Testis (tissue), 3 donors: Measurements from ENCODE around the gene ABCC12. TPM values are rescaled to one million over a fixed set of nuclear protein-coding genes. Genes with fewer than 3 reads are reported as not detected.
"Not testable (repeated sequence)": the region's sequence is repeated elsewhere in the genome, so short reads cannot be mapped to it uniquely, and the experiment has no call there.

Experiments
- DNase-seq: peaks from one replicate; pipeline ENCODE4 v3.0.0-alpha.2; 2019
- H3K27ac ChIP-seq, 2 donors: fragments of 200-600 bp; sonication (generic); one replicate each; pipeline ENCODE4 v1.5.1; 2019
- H3K27me3 ChIP-seq: fragments of 200-600 bp; sonication (generic); one replicate; pipeline ENCODE4 v1.5.1; 2019
- H3K36me3 ChIP-seq: fragments of 200-600 bp; sonication (generic); one replicate; pipeline ENCODE4 v1.5.1; 2017; ENCODE audit warnings: low read depth; ENCODE audit errors: missing control alignments
- H3K4me1 ChIP-seq: fragments of 200-600 bp; sonication (generic); one replicate; pipeline ENCODE4 v1.5.1; 2019
- H3K4me3 ChIP-seq, 2 donors: fragments of 200-600 bp; sonication (generic); one replicate each; pipeline ENCODE4 v1.5.1; 2017 to 2019
- H3K9me3 ChIP-seq: fragments of 200-600 bp; sonication (generic); one replicate; pipeline ENCODE4 v1.5.1; 2017
- POLR2A ChIP-seq: fragments of 450-650 bp; IDR thresholded peaks from one replicate; pipeline ENCODE4 v1.6.1; 2017; ENCODE audit warnings: antibody characterized with exemption, mild to moderate bottlenecking, moderate library complexity
- WGBS, 2 donors: methylation state at CpG; one replicate each; pipeline ENCODE4 v1.1.5; 2018; 5-methylcytosine and 5-hydroxymethylcytosine counted together
- intact Hi-C: fragments of 100-400 bp; cut with DNase I; formaldehyde crosslinking; loops from one replicate; pipeline ENCODE4 v1.15.1; 2023; ENCODE audit warnings: low total_unique reads
- polyA plus RNA-seq: library from polyadenylated mRNA; stranded (reverse); fragments of 350-450 nt; fragmentation: Illumina TruSeq; extraction: RNeasy Lipid Tissue Mini Kit (QIAGEN cat#74804); gene quantifications from one replicate; pipeline ENCODE4 v1.2.3, GENCODE V29; 2014; ENCODE audit warnings: low read depth, low replicate concordance; ENCODE audit not compliant: insufficient read depth
- total RNA-seq, 2 donors: library from RNA; depleted of rRNA; stranded (reverse); fragments of >200 nt; gene quantifications; one replicate each; pipeline ENCODE4 v1.2.3, GENCODE V29; 2016
- TF ChIP-seq, protein P1 (sequence below), 3 experiments: fragments of 450-650 bp in 2 of 3; fragments of 200-600 bp in 1 of 3; sonication (generic) in 1 of 3; IDR thresholded peaks; one replicate each; pipeline ENCODE4 v1.5.1; 2016 to 2019; ENCODE audit warnings: antibody characterized with exemption in 3 of 3, mild to moderate bottlenecking in 2 of 3, moderate library complexity in 1 of 3

ABCC12 gene
- total and polyA plus RNA-seq, 3 donors from 2014 or later = 14.2 to 24.6 (median 18.3) TPM

DNA sequence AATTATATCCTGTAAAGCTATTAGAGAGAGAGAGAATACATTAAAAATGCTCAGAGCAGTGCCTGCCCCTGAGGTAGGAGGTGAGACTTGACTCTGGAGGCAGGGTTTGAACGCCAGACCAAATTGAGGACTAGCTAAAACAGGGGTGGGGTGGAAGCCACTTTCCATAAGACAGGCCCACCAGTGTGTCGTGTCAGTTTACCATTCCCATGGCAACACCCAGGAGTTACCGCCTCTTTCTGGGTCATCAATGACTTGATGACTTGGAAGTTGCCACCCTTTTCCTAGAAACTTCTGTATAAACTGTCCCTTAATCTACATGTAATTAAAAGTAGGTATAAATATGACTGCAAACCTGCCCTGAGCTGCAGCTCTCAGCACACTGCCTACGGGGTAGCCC is 32.0 kb upstream of the ABCC12 start:
- Histone ChIP-seq H3K4me1 (no peaks in the 10 kb centered on the region), H3K36me3 (no peaks in the 10 kb centered on the region), H3K4me3 (no peak overlapping the region), H3K27me3 (no peaks in the 10 kb centered on the region), H3K27ac (no peak overlapping the region), H3K9me3 (no peaks in the 10 kb centered on the region)
- WGBS, 2 donors = 81 to 89% methylated on average over 4 of the region's 4 CpGs
- TF ChIP-seq POLR2A = no peak
- TF ChIP-seq, protein P1, sequence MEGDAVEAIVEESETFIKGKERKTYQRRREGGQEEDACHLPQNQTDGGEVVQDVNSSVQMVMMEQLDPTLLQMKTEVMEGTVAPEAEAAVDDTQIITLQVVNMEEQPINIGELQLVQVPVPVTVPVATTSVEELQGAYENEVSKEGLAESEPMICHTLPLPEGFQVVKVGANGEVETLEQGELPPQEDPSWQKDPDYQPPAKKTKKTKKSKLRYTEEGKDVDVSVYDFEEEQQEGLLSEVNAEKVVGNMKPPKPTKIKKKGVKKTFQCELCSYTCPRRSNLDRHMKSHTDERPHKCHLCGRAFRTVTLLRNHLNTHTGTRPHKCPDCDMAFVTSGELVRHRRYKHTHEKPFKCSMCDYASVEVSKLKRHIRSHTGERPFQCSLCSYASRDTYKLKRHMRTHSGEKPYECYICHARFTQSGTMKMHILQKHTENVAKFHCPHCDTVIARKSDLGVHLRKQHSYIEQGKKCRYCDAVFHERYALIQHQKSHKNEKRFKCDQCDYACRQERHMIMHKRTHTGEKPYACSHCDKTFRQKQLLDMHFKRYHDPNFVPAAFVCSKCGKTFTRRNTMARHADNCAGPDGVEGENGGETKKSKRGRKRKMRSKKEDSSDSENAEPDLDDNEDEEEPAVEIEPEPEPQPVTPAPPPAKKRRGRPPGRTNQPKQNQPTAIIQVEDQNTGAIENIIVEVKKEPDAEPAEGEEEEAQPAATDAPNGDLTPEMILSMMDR (IDR thresholded peaks at IDR 0.05) = no peak
- DNase-seq = no peak
- intact Hi-C loops = no loop called here

DNA sequence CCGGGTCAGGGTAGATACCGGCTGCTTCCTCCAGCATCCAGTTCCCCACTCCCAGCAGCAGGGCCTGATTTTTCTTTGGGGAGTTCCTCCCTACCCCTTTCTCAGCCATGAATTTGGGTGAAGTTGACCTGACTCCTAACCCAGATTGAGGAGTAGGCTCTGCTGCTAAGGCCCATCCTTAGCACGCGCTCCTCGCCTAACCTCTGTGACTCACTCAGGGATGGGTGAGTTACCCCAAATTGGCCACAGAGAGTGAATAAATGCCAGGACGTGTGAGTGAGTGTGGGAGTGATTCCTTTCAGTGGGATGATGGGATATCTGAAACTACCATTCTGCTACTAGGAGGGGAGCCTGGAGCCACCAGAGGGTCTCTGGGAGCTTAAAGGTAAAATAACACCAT is 28.9 kb upstream of the ABCC12 start:
- WGBS, 2 donors = 85 to 89% methylated on average over 6 of the region's 6 CpGs
- TF ChIP-seq, protein P1 (IDR thresholded peaks at IDR 0.05) = no peak
- TF ChIP-seq POLR2A = no peak
- Histone ChIP-seq H3K4me3 (no peak overlapping the region), H3K4me1 (no peaks in the 10 kb centered on the region), H3K9me3 (no peaks in the 10 kb centered on the region), H3K27me3 (no peaks in the 10 kb centered on the region), H3K36me3 (no peaks in the 10 kb centered on the region), H3K27ac (no peak overlapping the region)
- intact Hi-C loops = no loop called here
- no peak for DNase-seq

DNA sequence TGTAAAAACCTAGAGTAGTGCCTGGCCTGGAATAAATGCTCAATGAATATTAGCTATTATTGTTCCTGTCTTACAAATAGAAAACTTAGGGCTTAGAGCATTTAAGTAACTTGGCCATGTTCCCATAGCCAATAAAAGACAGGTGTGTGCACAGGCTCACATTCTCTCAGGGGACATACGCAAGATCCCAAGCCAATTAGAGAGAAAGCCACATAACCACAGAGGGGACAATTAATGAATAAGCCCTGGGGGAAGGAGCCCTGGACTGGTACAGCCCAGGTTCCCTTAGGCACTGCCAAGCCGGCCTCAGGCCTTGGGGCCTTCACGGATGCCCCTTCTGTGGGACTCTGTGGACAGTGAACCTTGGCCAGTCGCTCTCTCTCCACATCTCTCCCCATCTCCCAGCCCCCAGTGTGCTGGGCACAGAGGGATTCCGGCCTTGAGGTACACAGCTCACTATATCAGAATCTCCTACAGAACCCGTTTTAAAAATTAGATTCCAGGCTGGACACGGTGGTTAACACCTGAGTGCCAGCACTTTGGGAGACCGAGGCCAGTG is 27.3 kb upstream of the ABCC12 start:
- intact Hi-C loops = no loop called here
- H3K9me3 ChIP-seq = no peaks in the 10 kb centered on the region
- TF ChIP-seq POLR2A = no peak
- TF ChIP-seq, protein P1 (IDR thresholded peaks at IDR 0.05) = no peak
- H3K4me1 ChIP-seq = no peaks in the 10 kb centered on the region
- H3K27ac ChIP-seq = no peak overlapping the region
- no peak overlapping the region for H3K4me3 ChIP-seq
- H3K27me3 ChIP-seq = no peaks in the 10 kb centered on the region
- H3K36me3 ChIP-seq = no peaks in the 10 kb centered on the region
- no peak for DNase-seq
- WGBS, 2 donors = 91 to 92% methylated on average over 8 of the region's 8 CpGs

DNA sequence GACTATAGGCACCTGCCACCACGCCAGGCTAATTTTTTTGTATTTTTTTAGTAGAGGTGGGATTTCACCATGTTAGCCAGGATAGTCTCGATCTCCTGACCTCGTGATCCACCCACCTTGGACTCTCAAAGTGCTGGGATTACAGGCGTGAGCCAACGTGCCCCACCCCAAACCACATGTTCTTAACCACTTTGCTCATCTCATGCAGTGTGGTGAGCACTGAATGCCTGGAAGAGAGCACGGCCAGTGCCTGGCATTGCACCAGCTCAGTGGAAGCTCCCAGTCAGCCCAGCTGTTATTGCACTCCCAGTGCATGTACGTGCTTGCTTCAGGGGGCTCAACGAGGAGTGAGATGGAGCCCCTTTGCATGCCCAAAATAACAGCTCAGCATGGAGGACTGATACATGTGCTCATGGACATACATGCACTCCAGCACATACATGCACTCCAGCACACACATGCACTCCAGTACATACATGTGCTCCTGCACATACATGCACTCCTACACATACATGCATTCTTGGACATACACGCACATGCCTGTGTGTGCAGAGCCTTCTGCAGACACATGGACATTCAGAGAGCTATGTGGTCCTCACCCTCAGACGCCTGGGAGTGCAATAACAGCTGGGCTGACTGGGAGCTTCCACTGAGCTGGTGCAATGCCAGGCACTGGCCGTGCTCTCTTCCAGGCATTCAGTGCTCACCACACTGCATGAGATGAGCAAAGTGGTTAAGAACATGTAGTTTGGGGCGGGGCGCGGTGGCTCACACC is 26.1 kb upstream of the ABCC12 start:
- H3K9me3 ChIP-seq, H3K4me3 ChIP-seq, H3K27me3 ChIP-seq, H3K4me1 ChIP-seq, H3K36me3 ChIP-seq, H3K27ac ChIP-seq, intact Hi-C loops, DNase-seq: not testable (repeated sequence)
- WGBS, 2 donors = 79 to 80% methylated on average over 14 of the region's 14 CpGs

DNA sequence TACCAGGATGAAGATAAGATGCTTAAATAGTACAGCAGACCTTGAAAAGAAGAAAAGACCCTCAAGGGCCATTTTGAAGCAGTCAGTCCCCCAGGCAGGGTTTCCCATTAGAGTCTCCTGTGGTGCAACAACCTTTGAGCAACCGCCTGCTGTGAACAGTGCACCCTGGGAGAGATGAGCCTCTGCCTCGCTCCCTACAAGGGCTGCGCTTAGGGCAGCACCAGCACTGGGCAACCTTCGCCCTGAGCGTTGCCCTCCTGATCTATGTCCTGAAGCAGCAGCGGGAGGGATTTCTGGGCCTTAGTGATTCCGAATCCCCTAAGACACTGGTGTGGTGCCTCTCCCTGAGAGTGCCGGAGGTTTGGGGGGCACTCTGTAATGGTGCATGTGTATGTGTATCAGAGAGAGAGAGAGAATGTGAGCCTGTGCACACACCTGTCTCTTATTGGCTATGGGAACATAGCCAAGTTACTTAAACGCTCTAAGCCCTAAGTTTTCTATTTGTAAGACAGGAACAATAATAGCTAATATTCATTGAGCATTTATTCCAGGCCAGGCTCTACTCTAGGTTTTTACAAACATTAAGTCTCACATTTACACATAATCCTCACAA is 25.2 kb upstream of the ABCC12 start:
- no peaks in the 10 kb centered on the region for H3K4me1 ChIP-seq
- TF ChIP-seq, protein P1 (IDR thresholded peaks at IDR 0.05) = no peak
- no peak for TF ChIP-seq POLR2A
- intact Hi-C loops = no loop called here
- no peaks in the 10 kb centered on the region for H3K36me3 ChIP-seq
- no peak overlapping the region for H3K27ac ChIP-seq
- H3K9me3 ChIP-seq = no peaks in the 10 kb centered on the region
- no peaks in the 10 kb centered on the region for H3K27me3 ChIP-seq
- H3K4me3 ChIP-seq = no peak overlapping the region
- 89% methylated on average over 9 of the region's 9 CpGs for WGBS, 2 donors
- DNase-seq = no peak
